ENCODE results near the gene MACF1. TPM values are rescaled to one million over a fixed set of nuclear protein-coding genes. Genes with fewer than 3 reads are reported as not detected.
A peak's percentile ranks its signal among the peaks of the same experiment; 100 is the strongest.

Gene MACF1
- total RNA-seq, 1 experiment from 2014 or later, result 134 TPM

DNA sequence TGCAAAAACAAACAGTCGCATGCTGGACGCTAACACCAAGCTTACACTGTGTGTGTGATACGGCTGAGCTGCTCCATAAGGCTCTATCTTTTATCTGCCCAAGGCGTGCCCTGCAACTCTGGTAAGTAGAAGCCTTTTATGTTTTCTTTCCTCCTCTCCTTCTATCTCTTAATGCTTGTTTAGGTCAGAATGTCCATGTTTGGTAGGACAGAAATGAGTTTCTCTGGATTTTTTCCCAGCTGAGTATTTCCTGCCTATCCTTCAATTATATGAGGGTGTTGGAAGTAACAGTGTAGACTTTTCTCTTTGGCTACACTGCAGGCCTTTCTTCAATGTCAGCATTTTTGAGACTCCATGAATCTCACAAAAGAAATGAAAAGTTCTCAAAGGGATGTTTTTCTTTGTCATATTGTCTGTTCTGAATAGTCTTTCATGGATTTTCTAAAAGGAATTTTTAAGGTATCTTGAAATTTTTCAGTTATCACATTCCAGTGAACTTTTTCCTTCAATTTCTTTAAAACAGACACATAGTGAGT is 124.2 kb downstream of the MACF1 start:
- in situ Hi-C loops (cut with HindIII; ENCODE audit: low sequenced_read_pairs), result no loop called here
- DNase-seq (ENCODE audit: low spot score), result no peak

DNA sequence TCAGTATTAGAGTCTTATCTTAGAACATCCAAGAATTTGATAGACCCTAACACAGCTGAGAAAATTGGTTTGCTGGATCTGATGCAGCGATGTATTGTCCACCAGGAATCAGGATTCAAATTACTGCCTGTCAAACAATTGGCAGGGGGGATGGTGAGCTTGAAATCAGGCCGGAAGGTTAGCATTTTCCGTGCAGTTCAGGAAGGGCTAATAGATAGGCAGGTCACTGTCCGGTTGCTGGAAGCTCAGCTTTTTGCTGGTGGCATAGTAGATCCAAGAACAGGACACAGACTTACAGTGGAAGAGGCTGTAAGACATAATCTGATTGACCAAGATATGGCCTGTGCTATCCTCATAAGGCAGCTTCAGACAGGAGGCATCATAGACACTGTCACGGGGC is 127.2 kb downstream of the MACF1 start:
- no peak for DNase-seq (ENCODE audit: low spot score)
- in situ Hi-C loops (cut with HindIII; ENCODE audit: low sequenced_read_pairs), result no loop called here

- no peak for DNase-seq (ENCODE audit: low spot score)
- in situ Hi-C loops (cut with HindIII; ENCODE audit: low sequenced_read_pairs), result no loop called here
These were observed 127.8 kb downstream of the MACF1 start for GRCh38 chr1:39332291-39332690.

DNA sequence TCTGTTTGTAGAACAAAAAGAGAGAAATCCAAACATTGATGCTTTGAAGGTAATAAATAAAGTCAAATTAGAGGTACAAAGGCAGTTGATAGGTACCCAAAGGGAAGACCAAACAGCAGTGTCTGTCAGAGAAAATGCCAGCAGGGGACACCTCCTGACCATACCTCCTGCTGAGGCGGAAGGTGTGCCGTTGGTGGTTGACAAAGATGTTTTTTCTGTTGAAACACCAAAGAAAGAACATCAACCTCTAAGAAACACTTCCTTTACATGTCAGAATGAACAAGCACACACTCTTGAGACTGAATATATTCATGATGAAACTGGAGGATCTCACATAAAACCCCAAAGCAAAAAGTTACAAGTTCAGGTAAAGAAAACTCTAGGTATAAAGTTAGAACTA is 128.3 kb downstream of the MACF1 start:
- DNase-seq (ENCODE audit: low spot score), result no peak
- in situ Hi-C loops (cut with HindIII; ENCODE audit: low sequenced_read_pairs), result no loop called here

DNA sequence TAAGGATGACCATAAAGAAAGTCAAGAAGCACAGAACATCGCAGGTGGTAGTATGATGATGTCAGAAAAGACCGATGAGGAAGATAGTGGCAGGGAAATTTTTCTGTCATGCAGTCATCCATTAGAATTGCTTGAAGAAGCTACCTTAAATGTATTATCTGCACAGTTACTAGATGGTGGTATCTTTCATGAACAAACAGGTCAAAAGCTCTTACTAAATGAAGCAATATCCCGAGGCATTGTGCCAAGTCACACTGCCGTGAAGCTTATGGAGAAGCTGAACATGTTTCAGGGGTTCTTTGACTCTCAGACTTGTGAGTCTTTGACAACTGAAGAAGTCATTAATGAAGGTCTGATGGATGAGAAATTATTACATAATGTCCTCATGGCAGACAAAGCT is 128.8 kb downstream of the MACF1 start:
- peak; percentile 17 for DNase-seq (ENCODE audit: low spot score)
- in situ Hi-C loops (cut with HindIII; ENCODE audit: low sequenced_read_pairs), result no loop called here

- DNase-seq (ENCODE audit: low spot score), result no peak
- in situ Hi-C loops (cut with HindIII; ENCODE audit: low sequenced_read_pairs), result no loop called here
These were observed 130.7 kb downstream of the MACF1 start for GRCh38 chr1:39335216-39335615.

- in situ Hi-C loops (cut with HindIII; ENCODE audit: low sequenced_read_pairs), result no loop called here
- no peak for DNase-seq (ENCODE audit: low spot score)
These were observed 132.6 kb downstream of the MACF1 start for GRCh38 chr1:39337067-39337466.

DNA sequence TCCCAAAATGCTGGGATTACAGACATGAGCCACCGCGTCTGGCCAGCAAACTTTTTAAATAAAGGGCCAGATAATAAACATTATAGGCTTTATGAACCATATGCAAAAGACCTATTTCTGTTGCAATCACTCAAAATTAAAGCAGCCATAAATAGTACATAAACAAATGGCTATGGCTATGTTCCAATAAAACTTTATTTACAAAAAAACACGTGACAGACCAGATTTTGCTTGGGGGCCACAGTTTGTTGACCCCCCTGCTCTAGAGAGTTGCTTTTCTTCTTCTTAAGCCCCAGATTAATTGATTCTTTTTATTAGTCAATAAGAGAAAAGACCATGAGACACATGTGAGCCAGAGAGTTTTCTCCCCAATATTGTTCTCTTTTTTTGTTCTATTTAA is 138.3 kb downstream of the MACF1 start:
- in situ Hi-C loops (cut with HindIII; ENCODE audit: low sequenced_read_pairs), result no loop called here
- no peak for DNase-seq (ENCODE audit: low spot score)

- in situ Hi-C loops (cut with HindIII; ENCODE audit: low sequenced_read_pairs), result no loop called here
- no peak for DNase-seq (ENCODE audit: low spot score)
These were observed 140.1 kb downstream of the MACF1 start for GRCh38 chr1:39344394-39345154.

DNA sequence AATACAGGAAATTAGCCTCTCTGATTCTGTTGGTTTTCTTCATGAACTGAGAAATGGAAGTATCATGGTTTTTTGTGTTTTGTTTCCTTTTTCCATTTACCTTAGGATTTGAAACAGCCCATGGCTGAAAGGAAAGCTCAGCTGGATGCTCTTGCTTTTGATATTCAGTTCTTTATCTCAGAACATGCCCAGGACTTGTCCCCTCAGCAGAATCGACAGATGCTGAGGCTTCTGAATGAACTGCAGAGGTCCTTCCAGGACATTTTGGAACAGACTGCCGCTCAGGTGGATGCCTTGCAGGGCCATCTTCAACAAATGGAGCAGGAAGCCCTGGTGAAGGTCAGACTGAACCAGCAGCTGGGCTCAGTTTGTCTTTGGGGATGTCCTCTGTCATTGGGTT is 142.4 kb downstream of the MACF1 start:
- no peak for DNase-seq (ENCODE audit: low spot score)
- in situ Hi-C loops (cut with HindIII; ENCODE audit: low sequenced_read_pairs), result no loop called here

- in situ Hi-C loops (cut with HindIII; ENCODE audit: low sequenced_read_pairs), result no loop called here
These were observed 143.8 kb downstream of the MACF1 start for GRCh38 chr1:39348278-39348677.

GRCh38 chr1:39352881-39353280 is 148.4 kb downstream of the MACF1 start:
- in situ Hi-C loops (cut with HindIII; ENCODE audit: low sequenced_read_pairs), result no loop called here
- DNase-seq (ENCODE audit: low spot score), result no peak

More at GRCh38 chr1:39348278-39348677, 143.8 kb downstream of the MACF1 start:
- DNase-seq (ENCODE audit: low spot score), result no peak

GRCh38 chr1:39354572-39354971 is 150.1 kb downstream of the MACF1 start:
- in situ Hi-C loops (cut with HindIII; ENCODE audit: low sequenced_read_pairs), result no loop called here
- no peak for DNase-seq (ENCODE audit: low spot score)

DNA sequence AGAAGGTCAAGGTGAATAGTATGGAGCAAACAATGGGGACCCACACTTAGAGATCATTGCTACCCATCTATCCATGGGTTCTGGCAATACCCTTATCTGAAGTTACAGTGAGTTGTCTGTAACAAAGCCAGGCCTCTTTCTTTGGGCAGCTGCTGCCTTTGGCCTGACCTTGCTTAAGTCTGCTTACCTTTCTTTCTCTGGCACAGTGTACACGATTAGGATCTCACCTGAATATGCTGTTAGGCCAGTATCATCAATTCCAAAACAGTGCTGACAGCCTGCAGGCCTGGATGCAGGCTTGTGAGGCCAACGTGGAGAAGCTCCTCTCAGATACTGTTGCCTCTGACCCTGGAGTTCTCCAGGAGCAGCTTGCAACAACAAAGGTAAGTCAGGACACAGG is 154.0 kb downstream of the MACF1 start:
- in situ Hi-C loops (cut with HindIII; ENCODE audit: low sequenced_read_pairs), result no loop called here
- DNase-seq (ENCODE audit: low spot score), result no peak

- DNase-seq (ENCODE audit: low spot score), result peak; percentile 68
- in situ Hi-C loops (cut with HindIII; ENCODE audit: low sequenced_read_pairs), result no loop called here
These were observed 154.6 kb downstream of the MACF1 start for GRCh38 chr1:39359028-39359570.

GRCh38 chr1:39360731-39361130 is 156.2 kb downstream of the MACF1 start:
- in situ Hi-C loops (cut with HindIII; ENCODE audit: low sequenced_read_pairs), result no loop called here
- DNase-seq (ENCODE audit: low spot score), result no peak

DNA sequence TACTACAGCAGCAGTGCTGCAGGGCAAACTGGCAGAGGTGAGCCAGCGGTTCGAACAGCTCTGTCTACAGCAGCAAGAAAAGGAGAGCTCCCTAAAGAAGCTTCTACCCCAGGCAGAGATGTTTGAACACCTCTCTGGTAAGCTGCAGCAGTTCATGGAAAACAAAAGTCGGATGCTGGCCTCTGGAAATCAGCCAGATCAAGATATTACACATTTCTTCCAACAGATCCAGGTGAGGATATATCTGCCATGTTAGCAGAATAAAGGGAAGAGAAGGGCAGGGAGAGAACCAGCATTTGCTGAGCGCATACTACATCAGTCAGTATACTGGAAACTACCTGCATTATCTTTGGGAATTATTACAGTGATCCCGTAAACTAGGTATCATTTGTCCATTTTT is 157.0 kb downstream of the MACF1 start:
- in situ Hi-C loops (cut with HindIII; ENCODE audit: low sequenced_read_pairs), result no loop called here
- DNase-seq (ENCODE audit: low spot score), result no peak

DNA sequence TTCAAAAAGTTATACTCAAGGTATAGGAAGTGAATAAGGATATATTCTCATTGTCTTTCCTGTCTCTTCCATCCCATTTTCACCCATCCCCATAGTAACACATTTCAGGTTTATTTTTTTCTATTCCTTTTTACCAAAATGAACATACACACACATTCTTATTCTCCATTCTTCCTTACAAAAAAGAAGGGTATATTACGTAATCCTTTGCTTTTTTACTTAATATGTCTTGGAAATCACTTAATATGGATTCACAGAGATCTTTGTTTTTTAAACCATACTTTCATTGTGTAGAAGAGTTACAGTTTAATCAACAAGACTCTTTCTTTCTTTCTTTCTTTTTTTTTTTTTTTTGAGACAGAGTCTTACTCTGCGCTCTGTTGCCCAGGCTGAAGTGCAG is 158.8 kb downstream of the MACF1 start:
- no peak for DNase-seq (ENCODE audit: low spot score)
- in situ Hi-C loops (cut with HindIII; ENCODE audit: low sequenced_read_pairs), result no loop called here

GRCh38 chr1:39368045-39368444 is 163.6 kb downstream of the MACF1 start:
- DNase-seq (ENCODE audit: low spot score), result no peak
- in situ Hi-C loops (cut with HindIII; ENCODE audit: low sequenced_read_pairs), result no loop called here

DNA sequence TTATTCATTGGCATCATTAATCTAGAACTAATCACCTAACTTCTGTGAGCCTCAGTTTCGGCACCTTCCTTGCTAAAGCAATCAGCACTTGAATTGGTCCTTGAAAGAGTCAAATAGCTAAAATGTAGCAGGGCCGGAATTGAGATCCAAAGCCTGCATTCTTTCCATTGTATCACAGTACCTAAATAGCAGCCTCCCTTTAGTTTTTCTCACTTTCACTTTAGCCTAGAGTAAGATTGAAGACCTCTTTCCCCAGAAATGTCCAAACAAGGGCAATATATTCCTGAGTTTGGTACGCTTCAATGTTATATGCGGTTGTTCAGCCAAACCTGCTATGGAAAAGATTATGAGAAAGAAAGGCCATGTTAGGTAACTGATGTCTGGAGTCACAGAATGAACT is 165.1 kb downstream of the MACF1 start:
- no peak for DNase-seq (ENCODE audit: low spot score)
- in situ Hi-C loops (cut with HindIII; ENCODE audit: low sequenced_read_pairs), result no loop called here

- in situ Hi-C loops (cut with HindIII; ENCODE audit: low sequenced_read_pairs), result no loop called here
- DNase-seq (ENCODE audit: low spot score), result no peak
These were observed 166.1 kb downstream of the MACF1 start for GRCh38 chr1:39370602-39371001.
